Chondrocyte (in vitro differentiated cells): ENCODE measurements around the gene CTIF. TPM values are rescaled to one million over a fixed set of nuclear protein-coding genes. Genes with fewer than 3 reads are reported as not detected.

Source experiments
- DNase-seq: peaks from one replicate; pipeline ENCODE4 v3.0.0; 2021; ENCODE audit warnings: mixed read lengths, low spot score
- H3K27ac Mint-ChIP-seq: one replicate; pipeline ENCODE4 v1.8.0; 2021; ENCODE audit warnings: mild to moderate bottlenecking, moderate library complexity, mixed read lengths; ENCODE audit not compliant: unreplicated experiment
- H3K27me3 Mint-ChIP-seq: 2 replicates; pipeline ENCODE4 v1.8.0; 2021; ENCODE audit warnings: low read depth, mixed read lengths
- H3K36me3 Mint-ChIP-seq: 2 replicates; pipeline ENCODE4 v1.8.0; 2021; ENCODE audit warnings: low read depth, mixed read lengths
- H3K4me1 Mint-ChIP-seq: 2 replicates; pipeline ENCODE4 v1.8.0; 2021; ENCODE audit warnings: low read depth, mild to moderate bottlenecking, mixed read lengths
- H3K4me3 Mint-ChIP-seq: one replicate; pipeline ENCODE4 v1.8.0; 2021; ENCODE audit warnings: mild to moderate bottlenecking, moderate library complexity, mixed read lengths; ENCODE audit not compliant: unreplicated experiment
- H3K9me3 Mint-ChIP-seq: 2 replicates; pipeline ENCODE4 v1.8.0; 2021; ENCODE audit warnings: low read depth, mixed read lengths
- CTCF ChIP-seq: fragments of 200-600 bp; sonication (generic); IDR thresholded peaks from 2 replicates; pipeline ENCODE4 v1.5.0; 2021; ENCODE audit warnings: antibody characterized with exemption, mild to moderate bottlenecking, moderate library complexity
- total RNA-seq: library from RNA; stranded (reverse); gene quantifications from 3 replicates; pipeline ENCODE4 v1.2.1, GENCODE V29; 2021

Gene CTIF
- total RNA-seq, 1 donor from 2014 or later, result 184 TPM

GRCh38 chr18:48814490-48815178 is 275.8 kb downstream of the CTIF start:
- Mint-ChIP-seq H3K27ac (peak overlapping the region; percentile 55), H3K36me3 (peaks cover 36% of the 10 kb centered on the region), H3K27me3 (no peaks in the 10 kb centered on the region), H3K4me1 (peaks cover 39% of the 10 kb centered on the region), H3K9me3 (no peaks in the 10 kb centered on the region), H3K4me3 (no peak overlapping the region)
- DNase-seq, result peak; percentile 28
- no peak for TF ChIP-seq CTCF

- peaks cover 39% of the 10 kb centered on the region for H3K4me1 Mint-ChIP-seq
- H3K4me3 Mint-ChIP-seq, result no peak overlapping the region
- no peaks in the 10 kb centered on the region for H3K9me3 Mint-ChIP-seq
- H3K27ac Mint-ChIP-seq, result peak overlapping the region; percentile 55
- no peak for TF ChIP-seq CTCF
- DNase-seq, result no peak
- H3K27me3 Mint-ChIP-seq, result no peaks in the 10 kb centered on the region
- H3K36me3 Mint-ChIP-seq, result peaks cover 37% of the 10 kb centered on the region
Observed at GRCh38 chr18:48815179-48815515, 276.3 kb downstream of the CTIF start.

- no peak for TF ChIP-seq CTCF
- Mint-ChIP-seq H3K36me3 (peaks cover 43% of the 10 kb centered on the region), H3K27ac (peak overlapping the region; percentile 74), H3K9me3 (no peaks in the 10 kb centered on the region), H3K4me3 (no peak overlapping the region), H3K4me1 (peaks cover 39% of the 10 kb centered on the region), H3K27me3 (no peaks in the 10 kb centered on the region)
- DNase-seq, result peak; percentile 10
Observed at GRCh38 chr18:48815581-48816324, 276.9 kb downstream of the CTIF start.

- no peaks in the 10 kb centered on the region for H3K9me3 Mint-ChIP-seq
- no peaks in the 10 kb centered on the region for H3K27me3 Mint-ChIP-seq
- peak overlapping the region; percentile 17 for H3K27ac Mint-ChIP-seq
- H3K4me1 Mint-ChIP-seq, result peaks cover 44% of the 10 kb centered on the region
- no peak overlapping the region for H3K4me3 Mint-ChIP-seq
- peaks cover 50% of the 10 kb centered on the region for H3K36me3 Mint-ChIP-seq
- DNase-seq, result peak; percentile 64
- TF ChIP-seq CTCF, result no peak
Observed at GRCh38 chr18:48816554-48816953, 277.7 kb downstream of the CTIF start.

- H3K27ac Mint-ChIP-seq, result no peak overlapping the region
- DNase-seq, result peak; percentile 93
- no peak for TF ChIP-seq CTCF
- H3K4me3 Mint-ChIP-seq, result no peak overlapping the region
- peaks cover 53% of the 10 kb centered on the region for H3K36me3 Mint-ChIP-seq
- peaks cover 46% of the 10 kb centered on the region for H3K4me1 Mint-ChIP-seq
- no peaks in the 10 kb centered on the region for H3K9me3 Mint-ChIP-seq
- H3K27me3 Mint-ChIP-seq, result no peaks in the 10 kb centered on the region
Observed at GRCh38 chr18:48817021-48817461, 278.2 kb downstream of the CTIF start.
